Central memory CD8-positive, alpha-beta T cell (primary cell): Measurements from ENCODE around the gene NREP.

Source experiments
- ATAC-seq: fragments of 150-1000 bp; cut with Tn5 transposase; replicated peaks from 2 replicates; pipeline ENCODE4 v1.10.0; 2022; ENCODE audit warnings: mild to moderate bottlenecking, moderate FRiP score, moderate number of reproducible peaks; ENCODE audit not compliant: poor library complexity, severe bottlenecking; ENCODE audit errors: extremely low read depth
- DNase-seq, 2 donors: peaks; one replicate each; pipeline ENCODE4 v3.0.0; 2021; ENCODE audit warnings: low spot score in 2 of 2
- H3K27ac Mint-ChIP-seq: one replicate; pipeline ENCODE4 v1.8.0; 2022; ENCODE audit warnings: low read depth, mild to moderate bottlenecking, moderate library complexity, mixed read lengths
- H3K27me3 Mint-ChIP-seq: one replicate; pipeline ENCODE4 v1.8.0; 2022; ENCODE audit warnings: mixed read lengths
- H3K36me3 Mint-ChIP-seq: one replicate; pipeline ENCODE4 v1.8.0; 2022; ENCODE audit warnings: mild to moderate bottlenecking, moderate library complexity, mixed read lengths; ENCODE audit not compliant: insufficient read depth
- H3K4me1 Mint-ChIP-seq: one replicate; pipeline ENCODE4 v1.8.0; 2022; ENCODE audit warnings: mixed read lengths
- H3K4me3 Mint-ChIP-seq: one replicate; pipeline ENCODE4 v1.8.0; 2022; ENCODE audit warnings: mild to moderate bottlenecking, moderate library complexity, mixed read lengths
- H3K9me3 Mint-ChIP-seq: one replicate; pipeline ENCODE4 v1.8.0; 2022; ENCODE audit warnings: mixed read lengths

The NREP gene

DNA sequence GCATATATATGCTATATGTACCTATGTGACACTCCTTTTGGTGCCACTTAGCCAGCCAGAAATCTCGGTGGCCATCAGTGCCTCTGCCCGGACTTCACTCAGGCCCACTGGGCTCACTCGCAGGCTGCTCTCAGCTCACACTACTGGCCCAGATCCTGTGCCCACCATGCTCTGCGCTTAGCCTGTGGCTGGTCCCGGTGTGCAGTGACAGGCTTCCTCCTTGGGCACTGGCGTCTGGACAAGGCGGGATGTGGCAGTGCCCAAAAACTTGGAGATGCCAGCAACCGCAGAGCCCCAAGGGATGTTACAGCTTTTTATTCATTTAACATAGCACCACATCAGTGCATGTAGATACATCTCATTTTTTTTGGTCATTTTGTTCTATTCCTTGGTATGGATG, 77.4 kb downstream of the NREP start:
- Mint-ChIP-seq H3K27ac (no peak overlapping the region), H3K9me3 (no peaks in the 10 kb centered on the region), H3K27me3 (peaks cover 10% of the 10 kb centered on the region), H3K36me3 (no peaks in the 10 kb centered on the region), H3K4me1 (no peaks in the 10 kb centered on the region), H3K4me3 (no peak overlapping the region)
- DNase-seq (no peak), ATAC-seq (no peak)
